G401 (cell line): Measurements from ENCODE around the gene THSD7B. TPM values are rescaled to one million over a fixed set of nuclear protein-coding genes. Genes with fewer than 3 reads are reported as not detected.
"Not testable (repeated sequence)": the region's sequence is repeated elsewhere in the genome, so short reads cannot be mapped to it uniquely, and the experiment has no call there.

Experiments
- DNase-seq: peaks from one replicate; pipeline ENCODE4 v3.0.0-alpha.2; 2015; ENCODE audit warnings: low spot score
- in situ Hi-C: cut with HindIII; loops from 2 replicates; pipeline ENCODE4 v1.10.0; 2016; ENCODE audit warnings: low sequenced_read_pairs, mixed read lengths
- total RNA-seq: library from RNA; depleted of rRNA; stranded (reverse); fragments of >200 nt; shearing (Covaris generic); gene quantifications from 2 replicates; pipeline ENCODE4 v1.2.3, GENCODE V29; 2014

The THSD7B gene
- total RNA-seq, 1 experiment from 2014 or later, result not detected

- in situ Hi-C loops, result no loop called here
- no peak for DNase-seq
Observed at GRCh38 chr2:137696916-137697315, 931.6 kb downstream of the THSD7B start.

GRCh38 chr2:137700250-137700649 lies 934.9 kb downstream of the THSD7B start:
- DNase-seq, in situ Hi-C loops: not testable (repeated sequence)

- no peak for DNase-seq
- in situ Hi-C loops, result no loop called here
Observed at GRCh38 chr2:137700681-137701080, 935.3 kb downstream of the THSD7B start.

- in situ Hi-C loops, result no loop called here
- no peak for DNase-seq
Observed at GRCh38 chr2:137705296-137705695, 940.0 kb downstream of the THSD7B start.

- in situ Hi-C loops, result no loop called here
Observed at GRCh38 chr2:137706786-137707613, 941.7 kb downstream of the THSD7B start.

GRCh38 chr2:137708311-137708710 lies 943.0 kb downstream of the THSD7B start:
- in situ Hi-C loops, result no loop called here

More at GRCh38 chr2:137706786-137707613, 941.7 kb downstream of the THSD7B start:
- DNase-seq, result no peak

GRCh38 chr2:137715731-137716191 lies 950.4 kb downstream of the THSD7B start:
- DNase-seq, result no peak
- in situ Hi-C loops, result no loop called here

More at GRCh38 chr2:137708311-137708710, 943.0 kb downstream of the THSD7B start:
- no peak for DNase-seq

GRCh38 chr2:137718786-137719185 lies 953.4 kb downstream of the THSD7B start:
- DNase-seq, result no peak
- in situ Hi-C loops, result no loop called here

- in situ Hi-C loops, result no loop called here
- no peak for DNase-seq
Observed at GRCh38 chr2:137721733-137722132, 956.4 kb downstream of the THSD7B start.

- in situ Hi-C loops, result no loop called here
- DNase-seq, result no peak
Observed at GRCh38 chr2:137724912-137725311, 959.6 kb downstream of the THSD7B start.
